MCF 10A (cell line): ENCODE measurements around the gene MED27. TPM values are rescaled to one million over a fixed set of nuclear protein-coding genes. Genes with fewer than 3 reads are reported as not detected.
A peak's percentile ranks its signal among the peaks of the same experiment; 100 is the strongest.

Experiments
- BruUV-seq: library from RNA; stranded (reverse); fragments of 400-500 nt; replicated peaks from 2 replicates; lab custom pipeline; 2021; lab: Mats Ljungman, UMichigan
- CTCF ChIA-PET: fragments of 300-600 bp; sonication (Branson Sonifier 250); formaldehyde crosslinking; extraction: SDS; loops from one replicate; lab custom pipeline; 2021; ENCODE audit warnings: antibody characterized with exemption, inconsistent platforms; lab: Yijun Ruan, JAX
- POLR2A ChIA-PET: fragments of 300-600, 350-650 bp; sonication (Branson Sonifier 250); formaldehyde crosslinking; extraction: SDS; loops from one replicate; lab custom pipeline; 2020; ENCODE audit warnings: antibody characterized with exemption, inconsistent platforms; lab: Yijun Ruan, JAX
- DNase-seq: peaks from one replicate; pipeline ENCODE4 v3.0.0-alpha.2; 2018; ENCODE audit not compliant: unreplicated experiment
- H3K27ac Mint-ChIP-seq: one replicate; pipeline ENCODE4 v1.8.0; 2022; ENCODE audit warnings: mild to moderate bottlenecking, low read depth, mixed read lengths; ENCODE audit not compliant: unreplicated experiment
- H3K27me3 Mint-ChIP-seq: one replicate; pipeline ENCODE4 v1.8.0; 2022; ENCODE audit warnings: mixed read lengths; ENCODE audit not compliant: insufficient read depth, unreplicated experiment
- H3K36me3 Mint-ChIP-seq: one replicate; pipeline ENCODE4 v1.8.0; 2022; ENCODE audit warnings: mild to moderate bottlenecking, moderate library complexity, mixed read lengths; ENCODE audit not compliant: insufficient read depth, unreplicated experiment
- H3K4me1 Mint-ChIP-seq: one replicate; pipeline ENCODE4 v1.8.0; 2022; ENCODE audit warnings: mixed read lengths; ENCODE audit not compliant: insufficient read depth, unreplicated experiment
- H3K4me3 Mint-ChIP-seq: one replicate; pipeline ENCODE4 v1.8.0; 2022; ENCODE audit warnings: mild to moderate bottlenecking, moderate library complexity, mixed read lengths; ENCODE audit not compliant: unreplicated experiment
- H3K9me3 Mint-ChIP-seq: one replicate; pipeline ENCODE4 v1.8.0; 2022; ENCODE audit warnings: mixed read lengths; ENCODE audit not compliant: unreplicated experiment
- intact Hi-C: fragments of 100-400 bp; cut with micrococcal nuclease; formaldehyde crosslinking; loops from 2 replicates; pipeline ENCODE4 v1.14.1; 2022
- total RNA-seq: library from RNA; stranded (reverse); gene quantifications from 2 replicates; pipeline ENCODE4 v1.2.3, GENCODE V29; 2022
- TF ChIP-seq, protein P1 (sequence below): fragments of 200-600 bp; IDR thresholded peaks from one replicate; pipeline ENCODE4 v1.8.0; 2022; ENCODE audit warnings: antibody characterized with exemption, mild to moderate bottlenecking; ENCODE audit not compliant: unreplicated experiment

Gene MED27
- total RNA-seq, 1 experiment from 2014 or later = 34.3 TPM

DNA sequence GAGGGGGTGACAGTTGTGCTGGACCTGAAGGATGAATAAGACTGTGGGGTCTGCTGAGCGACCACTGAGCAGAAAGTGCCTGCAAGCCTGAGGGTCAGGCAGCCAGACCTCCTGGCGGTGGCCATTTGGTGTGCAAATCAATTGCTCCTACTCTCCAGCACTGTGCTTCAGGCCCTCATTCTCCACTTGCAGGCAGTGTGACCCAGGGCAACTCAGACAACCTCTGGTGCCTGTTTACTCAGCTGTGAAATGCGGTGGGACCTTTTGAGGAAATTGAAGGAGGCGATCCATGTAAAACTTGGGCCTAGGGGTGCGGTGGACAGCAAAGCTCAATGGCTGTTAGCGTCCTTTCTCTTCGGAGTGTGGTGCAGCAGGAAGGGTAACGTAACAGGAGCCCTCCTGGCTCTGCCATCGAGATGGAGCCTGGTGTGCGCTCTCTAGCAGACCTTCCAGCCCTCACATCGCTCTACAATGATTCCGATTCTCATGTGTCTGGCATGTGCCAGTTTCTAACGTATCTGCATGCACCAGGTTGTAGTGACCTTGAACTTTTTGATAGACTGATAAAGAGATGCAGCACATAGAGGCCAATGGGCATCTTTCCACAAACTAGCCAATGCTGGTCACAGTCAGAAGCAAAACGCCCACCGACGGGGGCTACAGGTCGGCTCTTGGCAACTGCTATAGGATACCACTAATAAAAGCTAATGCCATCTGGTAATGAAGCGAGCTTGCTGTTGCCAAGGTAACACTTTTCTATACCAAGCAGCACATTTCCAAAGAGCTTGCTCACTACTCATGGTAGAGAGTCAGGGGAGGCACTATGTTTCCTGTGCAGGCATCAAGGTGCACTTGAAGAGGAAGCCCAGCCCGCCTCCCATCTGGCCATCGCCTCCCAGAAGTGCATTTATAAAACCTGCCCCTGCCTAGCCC, 180.1 kb downstream of the MED27 start:
- BruUV-seq = no TSS peak
- Mint-ChIP-seq H3K4me3 (no peak overlapping the region), H3K4me1 (no peaks in the 10 kb centered on the region), H3K27me3 (no peaks in the 10 kb centered on the region), H3K27ac (no peak overlapping the region), H3K9me3 (no peaks in the 10 kb centered on the region), H3K36me3 (peaks cover 6% of the 10 kb centered on the region)
- intact Hi-C loops = no loop called here
- no peak for DNase-seq
- TF ChIP-seq, protein P1, sequence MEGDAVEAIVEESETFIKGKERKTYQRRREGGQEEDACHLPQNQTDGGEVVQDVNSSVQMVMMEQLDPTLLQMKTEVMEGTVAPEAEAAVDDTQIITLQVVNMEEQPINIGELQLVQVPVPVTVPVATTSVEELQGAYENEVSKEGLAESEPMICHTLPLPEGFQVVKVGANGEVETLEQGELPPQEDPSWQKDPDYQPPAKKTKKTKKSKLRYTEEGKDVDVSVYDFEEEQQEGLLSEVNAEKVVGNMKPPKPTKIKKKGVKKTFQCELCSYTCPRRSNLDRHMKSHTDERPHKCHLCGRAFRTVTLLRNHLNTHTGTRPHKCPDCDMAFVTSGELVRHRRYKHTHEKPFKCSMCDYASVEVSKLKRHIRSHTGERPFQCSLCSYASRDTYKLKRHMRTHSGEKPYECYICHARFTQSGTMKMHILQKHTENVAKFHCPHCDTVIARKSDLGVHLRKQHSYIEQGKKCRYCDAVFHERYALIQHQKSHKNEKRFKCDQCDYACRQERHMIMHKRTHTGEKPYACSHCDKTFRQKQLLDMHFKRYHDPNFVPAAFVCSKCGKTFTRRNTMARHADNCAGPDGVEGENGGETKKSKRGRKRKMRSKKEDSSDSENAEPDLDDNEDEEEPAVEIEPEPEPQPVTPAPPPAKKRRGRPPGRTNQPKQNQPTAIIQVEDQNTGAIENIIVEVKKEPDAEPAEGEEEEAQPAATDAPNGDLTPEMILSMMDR = no peak
- POLR2A ChIA-PET = no interaction called here
- CTCF ChIA-PET = no interaction called here

DNA sequence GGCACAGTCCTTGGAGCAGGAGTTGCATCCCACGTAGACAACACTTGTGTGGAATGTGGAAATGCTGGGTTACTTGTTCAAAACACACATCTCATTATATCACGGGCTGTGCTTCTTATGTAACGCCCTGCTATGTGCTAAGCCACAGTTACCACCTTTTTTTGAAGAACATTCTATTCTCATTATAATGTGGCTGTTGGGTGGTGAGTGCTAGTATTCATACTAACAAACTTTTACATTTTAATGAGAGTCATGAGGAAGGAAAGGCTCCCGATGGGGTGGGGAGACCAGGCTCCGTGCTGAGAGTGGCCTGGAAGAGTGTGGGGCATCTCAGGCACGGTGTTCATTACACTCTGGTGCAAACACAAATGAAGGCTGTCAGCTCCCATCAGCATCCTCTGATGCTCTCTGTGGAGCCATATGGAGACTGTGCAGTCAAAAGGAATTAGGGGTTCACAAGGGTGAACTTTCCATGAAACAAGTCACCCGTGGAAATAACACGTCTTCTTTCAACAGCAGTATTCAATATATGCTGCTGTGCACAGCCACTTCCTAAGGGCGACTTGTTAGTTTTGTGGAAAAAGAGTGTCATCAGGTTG, 186.7 kb downstream of the MED27 start:
- intact Hi-C loops = no loop called here
- DNase-seq = no peak
- Mint-ChIP-seq H3K27ac (no peak overlapping the region), H3K4me3 (no peak overlapping the region), H3K4me1 (no peaks in the 10 kb centered on the region), H3K27me3 (no peaks in the 10 kb centered on the region), H3K9me3 (no peaks in the 10 kb centered on the region), H3K36me3 (peaks cover 7% of the 10 kb centered on the region)
- TF ChIP-seq, protein P1 = no peak
- ChIA-PET CTCF (interaction anchor here (0.6 kb wide), 2 partner anchors 127 to 341 kb away, joined by 3 read pairs; no protein-coding TSS in a partner anchor), POLR2A (no interaction called here)
- BruUV-seq = no TSS peak

DNA sequence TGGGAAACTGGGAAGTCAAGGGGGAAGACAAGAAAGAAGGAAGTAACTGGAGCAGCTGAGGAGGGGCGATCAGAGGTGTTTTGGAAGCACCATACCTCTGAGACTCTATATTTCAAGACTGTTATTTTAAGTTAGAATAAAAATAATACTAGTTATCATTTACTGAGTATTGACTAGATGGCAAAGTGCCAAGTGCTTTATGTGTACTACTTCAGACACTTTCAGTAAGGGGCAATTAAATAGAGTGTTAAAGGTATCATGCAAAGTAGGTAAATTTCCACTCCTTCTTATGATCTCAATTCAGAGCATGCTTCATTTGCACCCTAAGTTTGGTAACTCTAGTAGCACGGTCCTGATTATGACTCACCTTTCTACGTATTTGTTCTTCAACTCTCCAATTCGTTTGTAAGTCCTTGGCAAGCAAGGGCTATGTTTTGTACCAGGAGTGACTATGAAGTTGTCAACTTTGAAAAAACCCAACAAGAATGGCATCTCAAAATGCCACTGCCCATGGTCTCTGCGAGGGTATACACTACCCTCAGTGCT, 187.4 kb downstream of the MED27 start:
- no peaks in the 10 kb centered on the region for H3K9me3 Mint-ChIP-seq
- no peak overlapping the region for H3K27ac Mint-ChIP-seq
- BruUV-seq = no TSS peak
- ChIA-PET POLR2A (no interaction called here), CTCF (no interaction called here)
- no peaks in the 10 kb centered on the region for H3K27me3 Mint-ChIP-seq
- H3K4me1 Mint-ChIP-seq = peaks cover 5% of the 10 kb centered on the region
- DNase-seq = peak; percentile 39
- TF ChIP-seq, protein P1 = no peak
- H3K4me3 Mint-ChIP-seq = no peak overlapping the region
- intact Hi-C loops = no loop called here
- peaks cover 7% of the 10 kb centered on the region for H3K36me3 Mint-ChIP-seq

DNA sequence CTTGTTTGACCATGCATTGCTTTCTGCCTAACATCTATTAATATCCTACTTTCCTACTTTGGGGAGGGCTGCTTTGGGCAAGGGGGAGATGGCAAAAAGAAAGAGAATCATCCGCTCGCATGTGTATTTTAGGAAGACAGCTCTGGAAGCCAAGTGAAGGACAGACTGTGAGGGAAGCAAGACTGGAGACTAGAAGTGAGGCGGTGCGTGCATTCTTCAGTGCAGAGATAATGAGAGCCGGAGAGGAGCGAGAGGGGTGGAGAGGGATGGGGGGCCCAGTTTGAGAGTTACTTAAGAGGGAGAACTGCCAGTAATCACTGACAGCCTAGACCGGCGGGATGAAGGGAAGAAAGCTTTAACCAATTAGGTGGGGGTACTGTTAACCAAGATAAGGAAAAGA, 188.1 kb downstream of the MED27 start:
- Mint-ChIP-seq H3K9me3 (no peaks in the 10 kb centered on the region), H3K4me1 (peaks cover 5% of the 10 kb centered on the region), H3K27ac (no peak overlapping the region), H3K27me3 (no peaks in the 10 kb centered on the region), H3K4me3 (no peak overlapping the region), H3K36me3 (peaks cover 7% of the 10 kb centered on the region)
- ChIA-PET POLR2A (no interaction called here), CTCF (no interaction called here)
- intact Hi-C loops = no loop called here
- DNase-seq = no peak
- TF ChIP-seq, protein P1 = no peak
- no TSS peak for BruUV-seq
